ENCODE results near the gene SSMEM1.
"Not testable (repeated sequence)": the region's sequence is repeated elsewhere in the genome, so short reads cannot be mapped to it uniquely, and the experiment has no call there.

SSMEM1 gene

DNA sequence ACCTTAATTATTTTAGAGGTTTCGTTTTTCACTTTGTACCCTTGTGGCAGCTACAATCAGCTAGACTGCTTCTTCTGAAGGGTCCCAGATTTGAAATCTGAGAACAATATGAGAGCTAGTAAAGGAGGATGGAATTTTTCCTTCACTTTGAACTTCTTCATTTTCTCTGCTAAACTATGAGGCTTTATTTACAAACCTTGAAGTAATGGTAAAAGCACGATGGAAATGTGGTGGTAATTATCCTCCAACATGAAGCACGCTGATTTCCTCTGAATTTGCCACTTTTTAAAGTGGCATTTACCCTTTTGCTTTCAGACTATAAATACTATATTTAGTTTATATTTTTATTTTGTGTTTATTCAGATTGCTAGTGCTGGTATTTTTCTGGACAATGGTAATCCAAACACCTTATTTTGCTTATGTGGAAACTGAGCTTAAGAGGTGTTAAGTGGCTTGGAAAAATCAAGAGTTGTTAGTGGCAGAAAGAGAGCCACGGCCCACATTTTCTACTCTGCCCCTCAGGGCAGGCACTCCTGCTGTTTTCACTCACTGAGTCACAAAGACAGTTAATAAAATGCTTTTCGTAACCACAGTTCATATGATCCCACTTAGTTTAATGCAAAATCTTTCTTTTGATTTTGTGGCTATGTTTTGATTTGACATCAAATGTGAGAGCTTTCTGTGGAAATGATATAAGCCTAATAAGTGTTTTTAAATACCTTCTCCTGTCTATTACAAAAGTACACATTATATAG, 2.7 kb downstream of the SSMEM1 start:
- DNase-seq (ENCODE audit: low read depth in 2 of 3, low spot score in 2 of 3): no peak

DNA sequence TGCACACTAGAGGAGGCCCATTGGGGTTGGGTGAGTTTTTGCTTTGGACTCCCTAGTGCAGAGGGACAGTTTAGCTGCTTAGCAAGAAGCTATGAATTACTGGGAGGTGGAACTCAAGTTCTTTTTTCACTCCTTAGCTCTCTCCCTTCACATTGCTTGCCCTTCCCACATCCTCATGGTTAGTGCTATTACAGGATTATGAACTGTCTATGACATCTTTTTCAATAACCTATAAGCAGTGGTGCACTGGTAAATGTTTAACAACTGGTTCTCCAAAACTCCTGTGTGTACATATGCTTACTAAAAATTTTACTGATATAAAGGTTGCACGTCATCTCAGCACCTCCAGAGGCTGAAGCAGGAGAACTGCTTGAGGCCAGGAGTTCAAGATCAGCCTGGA, 6.2 kb downstream of the SSMEM1 start:
- DNase-seq (ENCODE audit: low read depth in 2 of 3, low spot score in 2 of 3): no peak

- DNase-seq (ENCODE audit: low read depth in 2 of 3, low spot score in 2 of 3): no peak
Measured at GRCh38 chr7:130216025-130216424, 8.4 kb downstream of the SSMEM1 start.

GRCh38 chr7:130216750-130217149, 9.1 kb downstream of the SSMEM1 start:
- no peak for DNase-seq (ENCODE audit: low read depth in 2 of 3, low spot score in 2 of 3)

- no peak for DNase-seq (ENCODE audit: low read depth in 2 of 3, low spot score in 2 of 3)
Measured at GRCh38 chr7:130218806-130219620, 11.4 kb downstream of the SSMEM1 start.

DNA sequence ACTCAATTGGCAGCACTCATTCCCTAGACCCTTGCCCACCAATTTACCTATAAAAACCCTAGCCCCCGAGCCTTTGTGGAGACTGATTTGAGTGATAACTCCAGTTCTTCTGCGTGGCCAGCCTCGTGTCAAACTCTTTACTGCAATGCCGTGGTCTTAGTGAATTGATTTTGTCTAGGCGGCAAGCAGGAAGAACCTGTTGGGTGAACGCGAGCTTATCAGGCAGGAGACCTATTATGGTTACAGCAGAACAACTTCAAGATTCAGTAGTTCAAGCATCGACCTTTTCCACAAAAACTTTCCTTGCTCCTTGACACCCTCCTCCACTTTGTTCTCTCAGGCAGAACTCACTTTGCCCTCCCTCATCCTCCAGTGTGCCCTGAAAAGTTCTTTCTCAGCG, 12.2 kb downstream of the SSMEM1 start:
- DNase-seq (ENCODE audit: low read depth in 2 of 3, low spot score in 2 of 3): no peak

GRCh38 chr7:130221746-130222145, 14.1 kb downstream of the SSMEM1 start:
- DNase-seq (ENCODE audit: low read depth in 2 of 3, low spot score in 2 of 3): no peak

DNA sequence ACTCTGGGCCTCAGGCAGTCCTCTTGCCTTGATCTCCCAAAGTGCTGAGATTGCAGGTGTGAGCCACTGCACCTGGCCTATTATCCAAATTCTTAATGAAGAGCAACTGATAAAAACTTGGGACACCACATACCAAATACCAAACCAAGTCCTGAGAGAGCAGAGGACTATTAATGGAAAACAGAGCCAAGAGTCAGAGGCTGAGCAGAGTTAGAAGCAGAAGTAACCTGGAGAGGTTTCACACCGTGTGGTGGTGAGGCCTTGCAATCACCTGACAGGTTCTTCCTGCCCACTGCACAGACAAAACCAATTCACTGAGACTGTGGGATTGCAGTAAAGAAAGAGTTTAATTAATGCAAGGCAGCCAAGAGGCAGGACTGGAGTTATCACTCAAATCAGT, 16.0 kb downstream of the SSMEM1 start:
- DNase-seq (ENCODE audit: low read depth in 2 of 3, low spot score in 2 of 3): no peak

GRCh38 chr7:130224210-130224609, 16.6 kb downstream of the SSMEM1 start:
- DNase-seq (ENCODE audit: low read depth in 2 of 3, low spot score in 2 of 3): no peak

GRCh38 chr7:130224923-130225322, 17.3 kb downstream of the SSMEM1 start:
- DNase-seq (ENCODE audit: low read depth in 2 of 3, low spot score in 2 of 3): not testable (repeated sequence)

GRCh38 chr7:130226333-130226732, 18.7 kb downstream of the SSMEM1 start:
- no peak for DNase-seq (ENCODE audit: low read depth in 2 of 3, low spot score in 2 of 3)

GRCh38 chr7:130227883-130228575, 20.4 kb downstream of the SSMEM1 start:
- no peak for DNase-seq (ENCODE audit: low read depth in 2 of 3, low spot score in 2 of 3)

- no peak for DNase-seq (ENCODE audit: low read depth in 2 of 3, low spot score in 2 of 3)
Measured at GRCh38 chr7:130228840-130229502, 21.3 kb downstream of the SSMEM1 start.

DNA sequence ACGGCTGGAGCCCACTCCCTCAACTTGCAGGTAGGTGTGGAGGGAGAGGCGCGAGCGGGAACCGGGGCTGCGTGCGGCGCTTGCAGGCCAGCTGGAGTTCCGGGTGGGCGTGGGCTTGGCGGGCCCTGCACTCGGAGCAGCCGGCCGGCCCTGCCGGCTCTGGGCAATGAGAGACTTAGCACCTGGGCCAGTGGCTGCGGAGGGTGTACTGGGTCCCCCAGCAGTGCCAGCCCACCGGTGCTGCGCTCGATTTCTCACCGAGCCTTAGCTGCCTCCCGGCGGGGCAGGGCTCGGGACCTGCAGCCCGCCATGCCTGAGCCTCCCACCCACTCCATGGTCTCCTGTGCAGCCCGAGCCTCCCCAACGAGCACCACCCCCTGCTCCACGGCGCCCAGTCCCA, 22.3 kb downstream of the SSMEM1 start:
- DNase-seq (ENCODE audit: low read depth in 2 of 3, low spot score in 2 of 3): not testable (repeated sequence)

DNA sequence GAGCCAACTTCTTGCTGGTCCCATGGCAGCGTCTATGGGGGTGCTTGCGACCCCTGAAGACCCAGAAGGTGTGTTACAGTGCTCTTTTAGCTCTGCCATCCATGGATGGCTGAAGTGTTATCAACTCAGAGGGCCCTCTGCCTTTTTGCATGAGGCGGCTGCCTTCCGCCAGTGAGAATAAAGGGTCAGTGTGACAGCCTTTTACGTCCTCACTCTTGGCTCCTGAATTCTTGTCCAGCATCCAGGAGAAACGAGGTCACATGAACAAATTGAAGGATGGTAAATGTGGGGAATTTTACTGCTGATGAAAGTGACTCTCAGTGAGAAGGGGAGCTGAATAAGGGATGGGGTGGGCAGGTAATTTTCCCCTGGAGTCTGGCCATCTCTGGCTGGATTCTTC, 24.1 kb downstream of the SSMEM1 start:
- DNase-seq (ENCODE audit: low read depth in 2 of 3, low spot score in 2 of 3): no peak

- no peak for DNase-seq (ENCODE audit: low read depth in 2 of 3, low spot score in 2 of 3)
Measured at GRCh38 chr7:130232209-130232608, 24.5 kb downstream of the SSMEM1 start.

GRCh38 chr7:130234078-130234477, 26.4 kb downstream of the SSMEM1 start:
- DNase-seq (ENCODE audit: low read depth in 2 of 3, low spot score in 2 of 3): no peak

DNA sequence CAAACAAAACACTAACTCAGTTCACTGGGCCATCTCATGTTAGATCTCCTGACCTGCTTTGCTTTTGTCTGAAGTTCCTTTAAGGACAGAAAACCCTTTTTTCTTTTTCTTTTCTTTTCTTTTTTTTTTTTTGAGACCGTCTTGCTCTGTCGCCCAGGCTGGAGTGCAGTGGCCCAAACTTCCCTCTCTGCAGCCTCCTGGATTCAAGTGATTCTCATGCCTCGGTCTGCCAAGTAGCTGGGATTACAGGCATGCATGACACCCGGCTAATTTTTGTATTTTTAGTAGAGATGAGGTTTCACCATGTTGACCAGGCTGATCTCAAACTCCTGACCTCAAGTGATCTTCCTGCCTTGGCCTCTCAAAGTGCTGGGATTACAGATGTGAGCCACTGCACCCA, 28.7 kb downstream of the SSMEM1 start:
- DNase-seq (ENCODE audit: low read depth in 2 of 3, low spot score in 2 of 3): not testable (repeated sequence)

GRCh38 chr7:130240240-130240639, 32.6 kb downstream of the SSMEM1 start:
- DNase-seq (ENCODE audit: low read depth in 2 of 3, low spot score in 2 of 3): no peak

DNA sequence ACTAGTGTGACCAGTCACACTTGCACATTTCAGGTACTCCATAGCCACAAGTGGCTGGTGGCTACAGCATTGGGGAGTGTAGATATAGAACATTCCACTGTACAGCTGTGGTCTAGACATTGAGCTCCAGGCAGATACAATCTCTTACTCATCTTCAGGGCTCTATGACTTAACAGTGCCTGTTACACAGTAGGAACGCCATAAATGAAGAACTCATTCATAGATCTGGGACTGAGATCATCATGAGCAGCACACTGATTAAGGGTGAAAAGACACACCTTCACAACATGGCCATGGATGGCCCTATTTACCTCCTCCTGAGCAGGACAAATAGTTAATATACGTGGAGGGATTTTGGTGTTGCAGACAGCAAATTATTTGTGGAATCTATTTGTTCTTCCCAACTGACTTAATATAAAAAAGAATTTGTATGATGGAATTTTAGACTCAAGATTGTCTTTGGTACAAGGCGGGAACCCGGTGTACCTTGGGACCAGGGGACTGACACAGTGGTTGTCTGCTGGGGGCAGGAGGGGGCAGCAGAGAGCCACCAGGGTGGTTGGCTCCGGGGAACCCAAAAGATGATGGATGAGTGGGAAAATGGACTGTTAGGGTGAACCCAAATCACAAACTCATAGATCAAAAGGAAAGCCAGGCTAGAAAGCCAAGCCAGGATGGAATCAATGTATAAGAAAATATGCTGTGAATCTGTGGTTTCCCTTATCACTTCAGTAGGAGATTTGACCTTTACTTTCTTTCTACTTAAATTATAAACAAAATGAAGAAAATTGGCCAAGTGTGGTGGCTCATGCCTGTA, 34.7 kb downstream of the SSMEM1 start:
- DNase-seq (ENCODE audit: low read depth in 2 of 3, low spot score in 2 of 3): peak; percentile 12 to 17 (median 16)
